KMS-11 (cell line): ENCODE measurements around the gene POLR2C.

ENCODE experiments used
- H2AFZ ChIP-seq: fragments of 200-600 bp; sonication (generic); 2 replicates; pipeline ENCODE4 v1.6.1; 2016; ENCODE audit warnings: antibody characterized with exemption, mixed run types, low read depth
- H3K27ac ChIP-seq: fragments of 200-600 bp; sonication (generic); 2 replicates; pipeline ENCODE4 v1.6.1; 2016; ENCODE audit warnings: mild to moderate bottlenecking, mixed run types
- H3K27me3 ChIP-seq: fragments of 200-600 bp; sonication (generic); 2 replicates; pipeline ENCODE4 v1.6.1; 2017; ENCODE audit warnings: mild to moderate bottlenecking, low read depth, mixed run types, moderate library complexity; ENCODE audit not compliant: insufficient read depth
- H3K36me3 ChIP-seq: fragments of 200-600 bp; sonication (generic); 2 replicates; pipeline ENCODE4 v1.6.1; 2017; ENCODE audit warnings: mild to moderate bottlenecking, mixed run types; ENCODE audit not compliant: insufficient read depth
- H3K4me1 ChIP-seq: fragments of 200-600 bp; sonication (generic); 2 replicates; pipeline ENCODE4 v1.6.1; 2016; ENCODE audit warnings: mild to moderate bottlenecking, low read depth, mixed run types; ENCODE audit not compliant: poor library complexity, severe bottlenecking
- H3K4me2 ChIP-seq: fragments of 200-600 bp; sonication (generic); 2 replicates; pipeline ENCODE4 v1.7.0; 2016; ENCODE audit warnings: mild to moderate bottlenecking, mixed run types
- H3K4me3 ChIP-seq: fragments of 200-600 bp; sonication (generic); IDR thresholded peaks from 2 replicates; pipeline ENCODE4 v1.6.1; 2017; ENCODE audit warnings: low read depth, low read length, mixed read lengths; ENCODE audit not compliant: insufficient read depth
- H3K79me2 ChIP-seq: fragments of 200-600 bp; sonication (generic); 2 replicates; pipeline ENCODE4 v1.6.1; 2016; ENCODE audit warnings: low read depth, mixed run types; ENCODE audit not compliant: insufficient read depth
- H3K9ac ChIP-seq: fragments of 200-600 bp; sonication (generic); 2 replicates; pipeline ENCODE4 v1.6.1; 2016; ENCODE audit warnings: mild to moderate bottlenecking, mixed run types
- H4K20me1 ChIP-seq: fragments of 200-600 bp; sonication (generic); 2 replicates; pipeline ENCODE4 v1.6.1; 2016; ENCODE audit warnings: mild to moderate bottlenecking, mixed run types; ENCODE audit not compliant: insufficient read depth
- TF ChIP-seq, protein P1 (sequence below): fragments of 200-600 bp; sonication (generic); conservative IDR thresholded peaks from 2 replicates; pipeline ENCODE4 v1.6.1; 2017; ENCODE audit warnings: low read depth, mild to moderate bottlenecking, antibody characterized with exemption, low read length, moderate library complexity, mixed read lengths

POLR2C gene

DNA sequence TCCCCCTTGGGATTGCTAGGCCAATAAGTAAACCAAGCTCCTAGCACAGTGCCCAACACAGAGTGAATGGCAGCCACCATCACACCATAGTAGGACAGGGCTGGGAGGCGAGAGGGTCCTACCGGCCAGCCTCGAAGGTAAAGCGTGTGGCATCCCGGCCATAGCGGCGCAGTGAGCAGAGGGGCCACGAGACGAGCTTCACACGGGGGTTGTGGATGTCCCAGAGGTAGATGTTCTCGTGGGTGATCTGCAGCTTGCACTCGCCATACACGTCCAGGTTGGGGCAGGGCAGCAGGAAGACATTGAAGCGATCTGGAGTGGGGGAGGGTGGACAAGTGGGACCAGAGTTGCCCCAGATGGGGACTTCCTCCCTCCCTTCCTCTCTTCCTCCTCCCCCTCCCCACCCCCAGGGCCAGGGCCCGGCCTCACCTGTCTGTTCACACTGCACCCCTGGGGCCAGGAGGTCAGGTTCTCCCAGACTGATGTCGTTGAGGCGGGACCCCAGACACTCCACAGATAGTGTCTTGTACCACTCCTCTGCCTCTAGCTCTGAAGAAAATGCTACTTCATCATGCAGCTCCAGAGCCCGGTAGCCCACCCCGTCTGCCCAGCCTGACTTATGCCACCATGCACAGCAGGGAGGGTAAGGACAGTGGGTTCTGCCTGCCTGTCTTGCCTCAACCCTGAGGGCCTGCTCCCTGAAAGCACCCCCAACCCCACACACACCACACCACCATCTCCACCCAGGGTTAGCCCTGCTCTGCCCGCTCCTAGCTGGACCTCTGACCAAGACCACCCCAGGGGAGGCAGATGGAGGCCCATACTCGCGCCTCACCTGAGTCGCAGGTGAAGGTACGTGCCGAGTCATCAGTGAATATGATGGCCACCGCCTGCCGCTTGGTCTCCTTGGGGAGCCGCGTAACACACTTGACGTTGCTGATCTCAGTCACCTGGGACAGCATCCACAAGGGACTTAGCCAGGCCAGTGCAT lies 12.5 kb downstream of the POLR2C start:
- Histone ChIP-seq H3K27me3 (no peaks in the 10 kb centered on the region), H3K27ac (no peak overlapping the region), H3K36me3 (no peaks in the 10 kb centered on the region), H2AFZ (no peak overlapping the region), H3K4me1 (peaks cover 13% of the 10 kb centered on the region), H3K9ac (no peak overlapping the region), H3K4me3 (no peak overlapping the region), H4K20me1 (no peaks in the 10 kb centered on the region), H3K4me2 (no peak overlapping the region), H3K79me2 (no peaks in the 10 kb centered on the region)
- TF ChIP-seq, protein P1, sequence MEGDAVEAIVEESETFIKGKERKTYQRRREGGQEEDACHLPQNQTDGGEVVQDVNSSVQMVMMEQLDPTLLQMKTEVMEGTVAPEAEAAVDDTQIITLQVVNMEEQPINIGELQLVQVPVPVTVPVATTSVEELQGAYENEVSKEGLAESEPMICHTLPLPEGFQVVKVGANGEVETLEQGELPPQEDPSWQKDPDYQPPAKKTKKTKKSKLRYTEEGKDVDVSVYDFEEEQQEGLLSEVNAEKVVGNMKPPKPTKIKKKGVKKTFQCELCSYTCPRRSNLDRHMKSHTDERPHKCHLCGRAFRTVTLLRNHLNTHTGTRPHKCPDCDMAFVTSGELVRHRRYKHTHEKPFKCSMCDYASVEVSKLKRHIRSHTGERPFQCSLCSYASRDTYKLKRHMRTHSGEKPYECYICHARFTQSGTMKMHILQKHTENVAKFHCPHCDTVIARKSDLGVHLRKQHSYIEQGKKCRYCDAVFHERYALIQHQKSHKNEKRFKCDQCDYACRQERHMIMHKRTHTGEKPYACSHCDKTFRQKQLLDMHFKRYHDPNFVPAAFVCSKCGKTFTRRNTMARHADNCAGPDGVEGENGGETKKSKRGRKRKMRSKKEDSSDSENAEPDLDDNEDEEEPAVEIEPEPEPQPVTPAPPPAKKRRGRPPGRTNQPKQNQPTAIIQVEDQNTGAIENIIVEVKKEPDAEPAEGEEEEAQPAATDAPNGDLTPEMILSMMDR: no peak

DNA sequence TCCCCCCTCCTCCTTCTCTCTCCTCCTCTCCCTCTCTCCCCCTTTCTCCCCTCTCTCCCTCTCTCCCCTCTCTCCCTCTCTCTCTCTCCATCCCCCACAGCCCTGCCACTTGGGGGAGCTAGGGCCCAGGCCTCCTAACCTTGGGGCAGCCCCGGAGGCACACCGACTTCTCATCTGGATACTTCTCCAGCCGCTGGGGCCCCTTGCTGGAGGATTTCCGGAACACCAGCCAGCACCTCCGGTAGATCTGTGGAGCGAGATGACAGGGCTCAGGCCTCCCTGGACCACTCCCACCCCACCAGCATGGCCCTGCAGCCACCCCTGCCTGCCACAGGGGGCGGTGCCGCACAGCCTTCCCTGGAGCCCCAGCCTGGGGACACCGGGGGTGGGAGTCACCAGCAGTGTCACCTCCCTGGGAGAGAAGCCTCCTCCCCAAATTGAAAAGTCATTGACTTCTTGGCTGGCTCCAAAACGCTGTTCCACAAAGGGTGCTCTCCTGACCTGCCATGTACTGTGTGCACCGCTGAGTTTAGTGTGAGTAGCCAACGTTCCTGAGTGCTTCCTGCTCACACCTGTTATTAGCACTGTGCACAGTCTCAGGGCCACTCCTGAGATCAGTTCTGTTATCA lies 13.3 kb downstream of the POLR2C start:
- Histone ChIP-seq H3K27me3 (no peaks in the 10 kb centered on the region), H3K4me2 (no peak overlapping the region), H2AFZ (no peak overlapping the region), H3K4me1 (peaks cover 13% of the 10 kb centered on the region), H3K27ac (peak overlapping the region; percentile 18; the same call in 1 of the 2 replicates), H4K20me1 (no peaks in the 10 kb centered on the region), H3K4me3 (no peak overlapping the region), H3K79me2 (no peaks in the 10 kb centered on the region), H3K9ac (no peak overlapping the region), H3K36me3 (no peaks in the 10 kb centered on the region)
- TF ChIP-seq, protein P1: peak; percentile 54

GRCh38 chr16:57476546-57477410 lies 14.3 kb downstream of the POLR2C start:
- H3K4me1 ChIP-seq: peaks cover 13% of the 10 kb centered on the region
- no peak overlapping the region for H3K4me3 ChIP-seq
- TF ChIP-seq, protein P1: no peak
- no peak overlapping the region for H3K9ac ChIP-seq
- no peaks in the 10 kb centered on the region for H3K27me3 ChIP-seq
- no peak overlapping the region for H2AFZ ChIP-seq
- no peak overlapping the region for H3K4me2 ChIP-seq
- no peaks in the 10 kb centered on the region for H4K20me1 ChIP-seq
- no peaks in the 10 kb centered on the region for H3K79me2 ChIP-seq
- H3K36me3 ChIP-seq: no peaks in the 10 kb centered on the region
- peak overlapping the region; percentile 18; the same call in 1 of the 2 replicates for H3K27ac ChIP-seq

DNA sequence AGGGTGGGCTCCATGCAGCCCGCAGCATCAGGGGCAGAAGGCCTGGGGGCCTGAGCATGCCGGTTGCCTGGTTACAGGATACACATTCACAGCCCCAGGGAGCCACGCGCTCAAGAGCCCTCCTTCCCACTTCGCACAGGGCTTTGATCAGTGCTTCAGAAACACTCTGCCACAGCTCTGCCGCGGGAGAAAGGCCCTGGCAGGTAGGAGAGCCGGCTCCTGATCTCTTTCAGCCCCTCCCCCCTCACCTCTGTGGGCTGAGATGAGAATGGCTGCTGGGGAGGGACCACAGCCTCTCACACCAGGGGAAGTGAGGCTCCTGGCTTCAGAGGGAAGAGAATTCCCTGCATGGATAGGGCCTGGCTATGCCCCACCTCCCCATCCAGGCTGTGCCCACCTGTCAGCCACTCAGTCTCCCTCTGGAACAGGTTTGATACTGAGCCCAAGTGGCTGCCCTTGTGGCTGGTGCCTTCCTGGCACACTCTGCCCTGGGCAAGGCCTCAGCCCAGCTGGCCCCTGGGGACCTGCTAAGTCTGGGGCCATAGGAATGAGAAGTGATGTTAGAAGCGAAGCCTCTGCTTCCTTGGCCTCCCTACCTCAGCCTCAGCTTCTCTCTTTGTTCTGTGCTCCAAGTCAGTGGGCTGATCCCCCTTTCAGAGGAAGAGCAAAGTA lies 15.2 kb downstream of the POLR2C start:
- H3K36me3 ChIP-seq: no peaks in the 10 kb centered on the region
- no peaks in the 10 kb centered on the region for H3K27me3 ChIP-seq
- no peak overlapping the region for H3K4me3 ChIP-seq
- no peak overlapping the region for H3K9ac ChIP-seq
- H3K79me2 ChIP-seq: no peaks in the 10 kb centered on the region
- no peak overlapping the region for H3K27ac ChIP-seq
- no peak overlapping the region for H2AFZ ChIP-seq
- H3K4me2 ChIP-seq: no peak overlapping the region
- TF ChIP-seq, protein P1: no peak
- H3K4me1 ChIP-seq: peaks cover 13% of the 10 kb centered on the region
- H4K20me1 ChIP-seq: no peaks in the 10 kb centered on the region
